Endothelial cell of umbilical vein (primary cell): Measurements from ENCODE around the gene PLEKHB2. TPM values are rescaled to one million over a fixed set of nuclear protein-coding genes. Genes with fewer than 3 reads are reported as not detected.

Experiments
- BruUV-seq: library from RNA; stranded (reverse); fragments of 400-500 nt; replicated peaks from 2 replicates; lab custom pipeline; 2021; lab: Mats Ljungman, UMichigan
- CTCF ChIA-PET: fragments of 300-600, 350-600 bp; sonication (Branson Sonifier 250); formaldehyde crosslinking; loops from one replicate; lab custom pipeline; 2021; ENCODE audit warnings: antibody characterized with exemption, inconsistent platforms; lab: Charles Lee
- POLR2A ChIA-PET: fragments of 300-600, 350-600 bp; sonication (Branson Sonifier 250); formaldehyde crosslinking; loops from one replicate; lab custom pipeline; 2021; ENCODE audit warnings: antibody characterized with exemption, inconsistent platforms; lab: Charles Lee
- DNase-seq: peaks from one replicate; pipeline ENCODE4 v3.0.0-alpha.2; 2011; ENCODE audit warnings: low read depth, low spot score
- FAIRE-seq: peaks from 2 replicates; lab custom pipeline; 2011; peaks lifted over from hg19 to GRCh38; lab: Jason Lieb, UNC
- H2AFZ ChIP-seq: 2 replicates; pipeline ENCODE4 v1.6.0; 2012; ENCODE audit warnings: low read depth, low read length, control low read depth, inconsistent platforms
- H3K27ac ChIP-seq: 2 replicates; pipeline ENCODE4 v1.5.1; 2011; ENCODE audit warnings: low read depth, mild to moderate bottlenecking, control low read depth, low read length, moderate library complexity; ENCODE audit not compliant: insufficient read depth
- H3K27me3 ChIP-seq, 2 experiments: 2 replicates each; pipeline versions ENCODE4 v1.6.0 to v1.6.1; 2011; ENCODE audit warnings: low read length in 2 of 2, mixed read lengths in 1 of 2; ENCODE audit not compliant: control insufficient read depth in 2 of 2, insufficient read depth in 2 of 2
- H3K36me3 ChIP-seq, 2 experiments: 2 replicates in 1 of 2; 3 replicates in 1 of 2; pipeline ENCODE4 v1.5.1; 2011; ENCODE audit warnings: low read length in 2 of 2, mild to moderate bottlenecking in 1 of 2, moderate library complexity in 1 of 2; ENCODE audit not compliant: control insufficient read depth in 2 of 2, insufficient read depth in 2 of 2; ENCODE audit errors: extremely low read depth in 1 of 2
- H3K4me1 ChIP-seq: 3 replicates; pipeline ENCODE4 v1.5.1; 2011; ENCODE audit warnings: mild to moderate bottlenecking, low read length; ENCODE audit not compliant: control insufficient read depth, insufficient read depth; ENCODE audit errors: extremely low read depth
- H3K4me2 ChIP-seq: 2 replicates; pipeline ENCODE4 v1.6.1; 2011; ENCODE audit warnings: low read length, control low read depth, mixed read lengths; ENCODE audit not compliant: insufficient read depth
- H3K4me3 ChIP-seq, 3 experiments: fragments of 200-600 bp in 1 of 3; sonication (generic), shearing (Covaris generic) in 1 of 3; replicated peaks in 1 of 3; 2 replicates each; pipeline ENCODE4 v1.5.1; 2011 to 2016; ENCODE audit warnings: control low read depth in 3 of 3, low read length in 3 of 3, mild to moderate bottlenecking in 2 of 3, inconsistent platforms in 1 of 3, low read depth in 1 of 3, moderate library complexity in 1 of 3; ENCODE audit not compliant: insufficient read depth in 1 of 3
- H3K79me2 ChIP-seq: 2 replicates; pipeline ENCODE4 v1.6.0; 2012; ENCODE audit warnings: low read length, inconsistent platforms; ENCODE audit not compliant: control insufficient read depth, insufficient read depth
- H3K9ac ChIP-seq: replicated peaks from 2 replicates; pipeline ENCODE3; 2011; ENCODE audit warnings: low read length, control low read depth; ENCODE audit not compliant: insufficient read depth; ENCODE audit errors: extremely low read depth
- H3K9me1 ChIP-seq: replicated peaks from 3 replicates; pipeline ENCODE4 v1.6.0; 2011; ENCODE audit warnings: mild to moderate bottlenecking, low read length; ENCODE audit not compliant: control insufficient read depth, insufficient read depth; ENCODE audit errors: extremely low read depth
- H3K9me3 ChIP-seq: replicated peaks from 2 replicates; pipeline ENCODE4 v1.5.1; 2012; ENCODE audit warnings: low read length, inconsistent platforms; ENCODE audit not compliant: control insufficient read depth, insufficient read depth
- H4K20me1 ChIP-seq: replicated peaks from 2 replicates; pipeline ENCODE3; 2011; ENCODE audit warnings: mild to moderate bottlenecking, low read length; ENCODE audit not compliant: control insufficient read depth, insufficient read depth; ENCODE audit errors: extremely low read depth
- EZH2 ChIP-seq: IDR thresholded peaks from 2 replicates; pipeline ENCODE4 v1.6.1; 2012; ENCODE audit warnings: borderline replicate concordance, low read depth, mild to moderate bottlenecking, moderate library complexity, low read length, inconsistent platforms; ENCODE audit not compliant: severe bottlenecking
- FOS ChIP-seq: IDR thresholded peaks from 2 replicates; pipeline ENCODE4 v1.6.1; 2011; ENCODE audit warnings: mild to moderate bottlenecking, low read length, moderate library complexity, borderline replicate concordance; ENCODE audit not compliant: insufficient read depth
- GATA2 ChIP-seq: IDR thresholded peaks from 2 replicates; pipeline ENCODE4 v1.7.0; 2011; ENCODE audit warnings: low read depth, mild to moderate bottlenecking, moderate library complexity, mixed read lengths, low read length; ENCODE audit not compliant: insufficient read length, insufficient read depth
- JUN ChIP-seq: IDR thresholded peaks from 2 replicates; pipeline ENCODE4 v1.6.1; 2011; ENCODE audit warnings: borderline replicate concordance, low read depth; ENCODE audit not compliant: insufficient read length, insufficient read depth
- MYC ChIP-seq: IDR thresholded peaks from one replicate; pipeline ENCODE4 v1.6.1; 2011; ENCODE audit warnings: mild to moderate bottlenecking, low read depth, low read length
- POLR2A ChIP-seq: IDR thresholded peaks from 2 replicates; pipeline ENCODE4 v1.6.1; 2012; ENCODE audit warnings: low read depth, mild to moderate bottlenecking, control low read depth, low read length
- POLR2AphosphoS5 ChIP-seq: IDR thresholded peaks from 2 replicates; pipeline ENCODE4 v1.6.1; 2012; ENCODE audit warnings: low read depth, mild to moderate bottlenecking, control low read depth, low read length, moderate library complexity; ENCODE audit not compliant: insufficient read depth
- dilution Hi-C: fragments of 300-500 bp; cut with MboI; formaldehyde crosslinking; loops from one replicate; pipeline ENCODE4 v1.15.0; 2019; ENCODE audit warnings: low sequenced_read_pairs; ENCODE audit not compliant: extremely low pct_ligation_motif_present
- intact Hi-C: fragments of 100-400 bp; cut with micrococcal nuclease; formaldehyde crosslinking; loops from one replicate; pipeline ENCODE4 v1.10.0; 2022
- polyA plus RNA-seq, 4 experiments: library from polyadenylated mRNA; depleted of rRNA in 3 of 4; stranded (reverse) in 3 of 4; unstranded in 1 of 4; fragments of >200 nt; gene quantifications; 2 replicates each; pipeline versions ENCODE4 v1.2.1 to v1.2.3, GENCODE V29; 2011 to 2012; ENCODE audit warnings: missing spikeins in 1 of 4
- total RNA-seq: library from RNA; stranded (reverse); gene quantifications from 2 replicates; pipeline ENCODE4 v1.2.3, GENCODE V29; 2021
- TF ChIP-seq, protein P1 (sequence below): IDR thresholded peaks from 2 replicates; pipeline ENCODE4 v1.6.1; 2011; ENCODE audit not compliant: insufficient read depth, insufficient read length
- TF ChIP-seq, protein P2 (sequence below), 2 donors: IDR thresholded peaks; 1 replicate in 1 of 2; 2 replicates in 1 of 2; pipeline ENCODE4 v1.5.1; 2011; ENCODE audit warnings: low read length in 2 of 2, mild to moderate bottlenecking in 2 of 2, moderate library complexity in 2 of 2, control low read depth in 1 of 2, inconsistent platforms in 1 of 2, low read depth in 1 of 2; ENCODE audit not compliant: insufficient read depth in 1 of 2; ENCODE audit errors: extremely low read depth in 1 of 2

PLEKHB2 gene
- total and polyA plus RNA-seq, 2 donors (not counting 3 experiments of a cell fraction or from before 2014, with no cell fraction given) = 56.5 to 56.8 TPM

DNA sequence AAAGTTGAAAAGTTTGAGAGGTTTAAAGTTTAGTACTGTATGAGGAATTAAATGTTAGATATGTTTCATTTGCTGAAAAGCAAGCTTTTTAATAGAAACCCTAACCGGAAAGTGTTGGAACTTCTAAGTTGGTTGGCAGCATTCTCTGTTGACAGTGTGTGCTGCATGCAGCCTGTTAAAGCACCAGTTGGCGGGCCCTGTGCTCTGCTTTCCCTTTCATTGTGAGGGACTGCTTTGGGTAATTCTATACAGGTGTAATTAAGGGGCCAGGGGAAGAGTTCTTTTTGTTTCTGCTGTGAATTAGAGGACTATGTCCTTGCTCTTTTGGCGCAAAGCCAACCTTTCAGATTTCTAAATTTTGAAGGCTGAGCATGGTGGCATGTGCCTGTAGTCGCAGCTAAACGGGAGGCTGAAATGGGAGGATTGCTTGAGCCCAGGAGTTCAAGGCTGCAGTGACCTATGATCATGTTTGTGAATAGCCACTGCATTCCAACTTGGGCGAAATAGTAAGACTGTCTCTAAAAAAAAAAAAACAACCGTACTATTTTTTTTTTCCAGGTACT, 20.1 kb downstream of the PLEKHB2 start:
- no peak overlapping the region for H2AFZ ChIP-seq
- dilution Hi-C loops = no loop called here
- H3K9me1 ChIP-seq = no peaks in the 10 kb centered on the region
- FAIRE-seq = no peak
- no TSS peak for BruUV-seq
- H3K4me2 ChIP-seq = no peak overlapping the region
- ChIA-PET CTCF (no interaction called here), POLR2A (no interaction called here)
- H3K4me1 ChIP-seq = no peaks in the 10 kb centered on the region
- no peaks in the 10 kb centered on the region for H3K27me3 ChIP-seq
- intact Hi-C loops = no loop called here
- DNase-seq = no peak
- no peak overlapping the region for H3K27ac ChIP-seq
- no peak for TF ChIP-seq FOS
- no peak for TF ChIP-seq GATA2
- TF ChIP-seq JUN = no peak
- no peak for TF ChIP-seq EZH2
- TF ChIP-seq, protein P1, sequence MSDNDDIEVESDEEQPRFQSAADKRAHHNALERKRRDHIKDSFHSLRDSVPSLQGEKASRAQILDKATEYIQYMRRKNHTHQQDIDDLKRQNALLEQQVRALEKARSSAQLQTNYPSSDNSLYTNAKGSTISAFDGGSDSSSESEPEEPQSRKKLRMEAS = no peak
- TF ChIP-seq POLR2AphosphoS5 = no peak
- no peak for TF ChIP-seq POLR2A
- TF ChIP-seq, protein P2, sequence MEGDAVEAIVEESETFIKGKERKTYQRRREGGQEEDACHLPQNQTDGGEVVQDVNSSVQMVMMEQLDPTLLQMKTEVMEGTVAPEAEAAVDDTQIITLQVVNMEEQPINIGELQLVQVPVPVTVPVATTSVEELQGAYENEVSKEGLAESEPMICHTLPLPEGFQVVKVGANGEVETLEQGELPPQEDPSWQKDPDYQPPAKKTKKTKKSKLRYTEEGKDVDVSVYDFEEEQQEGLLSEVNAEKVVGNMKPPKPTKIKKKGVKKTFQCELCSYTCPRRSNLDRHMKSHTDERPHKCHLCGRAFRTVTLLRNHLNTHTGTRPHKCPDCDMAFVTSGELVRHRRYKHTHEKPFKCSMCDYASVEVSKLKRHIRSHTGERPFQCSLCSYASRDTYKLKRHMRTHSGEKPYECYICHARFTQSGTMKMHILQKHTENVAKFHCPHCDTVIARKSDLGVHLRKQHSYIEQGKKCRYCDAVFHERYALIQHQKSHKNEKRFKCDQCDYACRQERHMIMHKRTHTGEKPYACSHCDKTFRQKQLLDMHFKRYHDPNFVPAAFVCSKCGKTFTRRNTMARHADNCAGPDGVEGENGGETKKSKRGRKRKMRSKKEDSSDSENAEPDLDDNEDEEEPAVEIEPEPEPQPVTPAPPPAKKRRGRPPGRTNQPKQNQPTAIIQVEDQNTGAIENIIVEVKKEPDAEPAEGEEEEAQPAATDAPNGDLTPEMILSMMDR (IDR thresholded peaks at IDR 0.05; ENCODE audit: extremely low read depth in 1 of 2, insufficient read depth in 1 of 2, low read depth in 1 of 2, low read length in 2 of 2) = no peak
- TF ChIP-seq MYC = no peak
- H3K79me2 ChIP-seq = peaks cover 29% of the 10 kb centered on the region
- H3K4me3 ChIP-seq = no peak overlapping the region
- H3K9ac ChIP-seq = no peak overlapping the region
- H3K9me3 ChIP-seq = no peaks in the 10 kb centered on the region
- peaks cover 6 to 32% of the 10 kb centered on the region in 2 experiments for H3K36me3 ChIP-seq
- H4K20me1 ChIP-seq = no peaks in the 10 kb centered on the region
